ENCODE results near the gene C1QL1.

C1QL1 gene

GRCh38 chr17:44968225-44969143, at the start of gene C1QL1:
C1QL1 (minus strand) TSS chr17:44968303; CDS start chr17:44968048, 255 bp downstream.
- DNase-seq (ENCODE audit: low read depth, low spot score), result peak; percentile 61

GRCh38 chr17:45016823-45017222, 48.7 kb upstream of the C1QL1 start:
- DNase-seq (ENCODE audit: low read depth, low spot score), result no peak

GRCh38 chr17:45016237-45016636, 48.1 kb upstream of the C1QL1 start:
- DNase-seq (ENCODE audit: low read depth, low spot score), result no peak

GRCh38 chr17:45013021-45013997, 45.2 kb upstream of the C1QL1 start:
- DNase-seq (ENCODE audit: low read depth, low spot score), result no peak

GRCh38 chr17:45011767-45012166, 43.7 kb upstream of the C1QL1 start:
- DNase-seq (ENCODE audit: low read depth, low spot score), result no peak

- no peak for DNase-seq (ENCODE audit: low read depth, low spot score)
These were observed 41.8 kb upstream of the C1QL1 start for GRCh38 chr17:45009676-45010467.

GRCh38 chr17:45008216-45008615, 40.1 kb upstream of the C1QL1 start:
- no peak for DNase-seq (ENCODE audit: low read depth, low spot score)

- DNase-seq (ENCODE audit: low read depth, low spot score), result no peak
These were observed 38.9 kb upstream of the C1QL1 start for GRCh38 chr17:45006927-45007461.

- no peak for DNase-seq (ENCODE audit: low read depth, low spot score)
These were observed 37.6 kb upstream of the C1QL1 start for GRCh38 chr17:45005700-45006099.

- DNase-seq (ENCODE audit: low read depth, low spot score), result no peak
These were observed 36.3 kb upstream of the C1QL1 start for GRCh38 chr17:45004388-45004787.

- no peak for DNase-seq (ENCODE audit: low read depth, low spot score)
These were observed 35.8 kb upstream of the C1QL1 start for GRCh38 chr17:45003877-45004276.

GRCh38 chr17:45001310-45001709, 33.2 kb upstream of the C1QL1 start:
- no peak for DNase-seq (ENCODE audit: low read depth, low spot score)

- no peak for DNase-seq (ENCODE audit: low read depth, low spot score)
These were observed 31.3 kb upstream of the C1QL1 start for GRCh38 chr17:44999433-44999832.

- DNase-seq (ENCODE audit: low read depth, low spot score), result no peak
These were observed 30.5 kb upstream of the C1QL1 start for GRCh38 chr17:44998646-44999045.

- DNase-seq (ENCODE audit: low read depth, low spot score), result no peak
These were observed 29.8 kb upstream of the C1QL1 start for GRCh38 chr17:44997733-44998520.

- no peak for DNase-seq (ENCODE audit: low read depth, low spot score)
These were observed 28.2 kb upstream of the C1QL1 start for GRCh38 chr17:44996304-44996703.

- DNase-seq (ENCODE audit: low read depth, low spot score), result no peak
These were observed 27.4 kb upstream of the C1QL1 start for GRCh38 chr17:44995436-44996001.

- no peak for DNase-seq (ENCODE audit: low read depth, low spot score)
These were observed 24.3 kb upstream of the C1QL1 start for GRCh38 chr17:44992242-44992939.

GRCh38 chr17:44990994-44991393, 22.9 kb upstream of the C1QL1 start:
- no peak for DNase-seq (ENCODE audit: low read depth, low spot score)

Measured in activated CD4-positive, CD25-positive, alpha-beta regulatory T cell treated with anti-CD3 and anti-CD28 coated beads, Interleukin-2, amount 50 U/mL, for 16 hours (primary cell).